HepG2 (cell line): ENCODE results near the gene NINL. TPM values are rescaled to one million over a fixed set of nuclear protein-coding genes. Genes with fewer than 3 reads are reported as not detected.

Experiments
- FOXA3 ChIP-seq: IDR thresholded peaks from 2 replicates; pipeline ENCODE4 v1.6.1; 2016; ENCODE audit warnings: missing genetic modification reagents, missing compliant biosample characterization
- HNF4A ChIP-seq: sonication (generic); formaldehyde crosslinking; IDR thresholded peaks from 2 replicates; pipeline ENCODE4 v1.4.0; 2020; ENCODE audit warnings: missing genetic modification reagents
- IKZF1 ChIP-seq: fragments of 450-650 bp; IDR thresholded peaks from 2 replicates; pipeline ENCODE4 v1.7.1; 2016
- KDM3A ChIP-seq: IDR thresholded peaks from 2 replicates; pipeline ENCODE4 v1.6.1; 2018; ENCODE audit warnings: low read depth, missing compliant biosample characterization
- MIER3 ChIP-seq: IDR thresholded peaks from 2 replicates; pipeline ENCODE4 v1.6.1; 2016; ENCODE audit warnings: missing compliant biosample characterization, borderline replicate concordance
- PRPF4 ChIP-seq: fragments of 200-400 bp; formaldehyde crosslinking; IDR thresholded peaks from 2 replicates; pipeline ENCODE4 v1.6.1; 2016; ENCODE audit warnings: low read length, low read depth; ENCODE audit not compliant: poor library complexity, severe bottlenecking
- ZBTB21 ChIP-seq: sonication (generic); formaldehyde crosslinking; IDR thresholded peaks from 2 replicates; pipeline ENCODE4 v1.4.0; 2020; ENCODE audit warnings: missing genetic modification reagents
- ZNF367 ChIP-seq: sonication (generic); formaldehyde crosslinking; IDR thresholded peaks from 2 replicates; pipeline ENCODE4 v1.4.0; 2020; ENCODE audit warnings: missing genetic modification reagents, borderline replicate concordance
- ZNF530 ChIP-seq: sonication (generic); formaldehyde crosslinking; IDR thresholded peaks from 2 replicates; pipeline ENCODE4 v1.5.0; 2020; ENCODE audit warnings: low read depth, mild to moderate bottlenecking, missing genetic modification reagents
- ZNF574 ChIP-seq: sonication (generic); formaldehyde crosslinking; IDR thresholded peaks from 2 replicates; pipeline ENCODE4 v1.4.0; 2020; ENCODE audit warnings: missing genetic modification reagents
- ZNF703 ChIP-seq: sonication (generic); formaldehyde crosslinking; IDR thresholded peaks from 2 replicates; pipeline ENCODE4 v1.5.1; 2020; ENCODE audit warnings: missing genetic modification reagents, mild to moderate bottlenecking, moderate library complexity, borderline replicate concordance
- ZNF775 ChIP-seq: sonication (generic); formaldehyde crosslinking; IDR thresholded peaks from 2 replicates; pipeline ENCODE4 v1.4.0; 2020; ENCODE audit warnings: missing genetic modification reagents, mild to moderate bottlenecking, moderate library complexity, borderline replicate concordance
- ZNF790 ChIP-seq: sonication (generic); formaldehyde crosslinking; IDR thresholded peaks from 2 replicates; pipeline ENCODE4 v1.8.0; 2022; ENCODE audit warnings: missing genetic modification reagents, mild to moderate bottlenecking, borderline replicate concordance
- polyA plus RNA-seq, 8 experiments: library from polyadenylated mRNA; depleted of rRNA in 3 of 8; stranded (reverse) in 7 of 8; unstranded in 1 of 8; fragments of >200 nt; fragmentation: Illumina TruSeq in 4 of 8; extraction: Trizol in 4 of 8; gene quantifications; 2 replicates each; pipeline versions ENCODE4 v1.2.1 to v1.2.3, GENCODE V29; 2011 to 2016; ENCODE audit warnings: low read depth in 4 of 8, missing spikeins in 1 of 8, mixed read lengths in 1 of 8; ENCODE audit not compliant: insufficient read depth in 1 of 8
- total RNA-seq, 5 experiments: library from RNA; depleted of rRNA; stranded (reverse); fragments of >200 nt; fragmentation: Illumina TruSeq; extraction: Trizol; gene quantifications; 2 replicates each; pipeline ENCODE4 v1.2.3, GENCODE V29; 2016; ENCODE audit warnings: low read depth in 1 of 5
- TF ChIP-seq, protein P1 (sequence below): sonication (generic); formaldehyde crosslinking; IDR thresholded peaks from 2 replicates; pipeline ENCODE4 v1.4.0; 2020; ENCODE audit warnings: mild to moderate bottlenecking, missing genetic modification reagents
- TF ChIP-seq, protein P2 (sequence below), 2 experiments: sonication (generic) in 1 of 2; formaldehyde crosslinking in 1 of 2; IDR thresholded peaks; 2 replicates each; pipeline versions ENCODE4 v1.6.1 to v1.9.0; 2014 to 2022; ENCODE audit warnings: antibody characterized with exemption in 1 of 2, borderline replicate concordance in 1 of 2, inconsistent platforms in 1 of 2, low read depth in 1 of 2, missing genetic modification reagents in 1 of 2
- TF ChIP-seq, protein P3 (sequence below): IDR thresholded peaks from 2 replicates; pipeline ENCODE4 v1.6.1; 2012; ENCODE audit warnings: low read length, improper control_type of control experiment

Gene NINL
- total and polyA plus RNA-seq, 2 of the 13 experiments (the other 11 are each of a cell fraction or from before 2014, with no cell fraction given): 32.3 to 34.3 TPM

- TF ChIP-seq ZNF574 (CRISPR knock-in tag) (peak; percentile 95), ZNF367 (CRISPR knock-in tag) (peak; percentile 98), ZNF703 (CRISPR knock-in tag) (peak; percentile 95; the same call in 1 of the 2 replicates), KDM3A (CRISPR knock-in tag) (peak; percentile 96), PRPF4 (no peak), ZNF530 (0 out of 2 replicates have a peak, but pooled peaks have one; percentile 68), ZNF790 (CRISPR knock-in tag) (peak; percentile 95), ZNF775 (CRISPR knock-in tag) (peak; percentile 97), ZBTB21 (CRISPR knock-in tag) (no peak), MIER3 (CRISPR knock-in tag) (peak; percentile 95; the same call in 1 of the 2 replicates), HNF4A (peak; percentile 68), IKZF1 (no peak), FOXA3 (CRISPR knock-in tag) (peak; percentile 79)
- TF ChIP-seq, protein P1, sequence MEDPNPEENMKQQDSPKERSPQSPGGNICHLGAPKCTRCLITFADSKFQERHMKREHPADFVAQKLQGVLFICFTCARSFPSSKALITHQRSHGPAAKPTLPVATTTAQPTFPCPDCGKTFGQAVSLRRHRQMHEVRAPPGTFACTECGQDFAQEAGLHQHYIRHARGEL (CRISPR knock-in tag): peak; percentile 84
- TF ChIP-seq, protein P2, sequence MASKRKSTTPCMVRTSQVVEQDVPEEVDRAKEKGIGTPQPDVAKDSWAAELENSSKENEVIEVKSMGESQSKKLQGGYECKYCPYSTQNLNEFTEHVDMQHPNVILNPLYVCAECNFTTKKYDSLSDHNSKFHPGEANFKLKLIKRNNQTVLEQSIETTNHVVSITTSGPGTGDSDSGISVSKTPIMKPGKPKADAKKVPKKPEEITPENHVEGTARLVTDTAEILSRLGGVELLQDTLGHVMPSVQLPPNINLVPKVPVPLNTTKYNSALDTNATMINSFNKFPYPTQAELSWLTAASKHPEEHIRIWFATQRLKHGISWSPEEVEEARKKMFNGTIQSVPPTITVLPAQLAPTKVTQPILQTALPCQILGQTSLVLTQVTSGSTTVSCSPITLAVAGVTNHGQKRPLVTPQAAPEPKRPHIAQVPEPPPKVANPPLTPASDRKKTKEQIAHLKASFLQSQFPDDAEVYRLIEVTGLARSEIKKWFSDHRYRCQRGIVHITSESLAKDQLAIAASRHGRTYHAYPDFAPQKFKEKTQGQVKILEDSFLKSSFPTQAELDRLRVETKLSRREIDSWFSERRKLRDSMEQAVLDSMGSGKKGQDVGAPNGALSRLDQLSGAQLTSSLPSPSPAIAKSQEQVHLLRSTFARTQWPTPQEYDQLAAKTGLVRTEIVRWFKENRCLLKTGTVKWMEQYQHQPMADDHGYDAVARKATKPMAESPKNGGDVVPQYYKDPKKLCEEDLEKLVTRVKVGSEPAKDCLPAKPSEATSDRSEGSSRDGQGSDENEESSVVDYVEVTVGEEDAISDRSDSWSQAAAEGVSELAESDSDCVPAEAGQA (IDR thresholded peaks at IDR 0.05; ENCODE audit: low read depth): peak; percentile 82
- TF ChIP-seq, protein P2 (CRISPR knock-in tag; IDR thresholded peaks at IDR 0.05; ENCODE audit: borderline replicate concordance): peak; percentile 99
- TF ChIP-seq, protein P3, sequence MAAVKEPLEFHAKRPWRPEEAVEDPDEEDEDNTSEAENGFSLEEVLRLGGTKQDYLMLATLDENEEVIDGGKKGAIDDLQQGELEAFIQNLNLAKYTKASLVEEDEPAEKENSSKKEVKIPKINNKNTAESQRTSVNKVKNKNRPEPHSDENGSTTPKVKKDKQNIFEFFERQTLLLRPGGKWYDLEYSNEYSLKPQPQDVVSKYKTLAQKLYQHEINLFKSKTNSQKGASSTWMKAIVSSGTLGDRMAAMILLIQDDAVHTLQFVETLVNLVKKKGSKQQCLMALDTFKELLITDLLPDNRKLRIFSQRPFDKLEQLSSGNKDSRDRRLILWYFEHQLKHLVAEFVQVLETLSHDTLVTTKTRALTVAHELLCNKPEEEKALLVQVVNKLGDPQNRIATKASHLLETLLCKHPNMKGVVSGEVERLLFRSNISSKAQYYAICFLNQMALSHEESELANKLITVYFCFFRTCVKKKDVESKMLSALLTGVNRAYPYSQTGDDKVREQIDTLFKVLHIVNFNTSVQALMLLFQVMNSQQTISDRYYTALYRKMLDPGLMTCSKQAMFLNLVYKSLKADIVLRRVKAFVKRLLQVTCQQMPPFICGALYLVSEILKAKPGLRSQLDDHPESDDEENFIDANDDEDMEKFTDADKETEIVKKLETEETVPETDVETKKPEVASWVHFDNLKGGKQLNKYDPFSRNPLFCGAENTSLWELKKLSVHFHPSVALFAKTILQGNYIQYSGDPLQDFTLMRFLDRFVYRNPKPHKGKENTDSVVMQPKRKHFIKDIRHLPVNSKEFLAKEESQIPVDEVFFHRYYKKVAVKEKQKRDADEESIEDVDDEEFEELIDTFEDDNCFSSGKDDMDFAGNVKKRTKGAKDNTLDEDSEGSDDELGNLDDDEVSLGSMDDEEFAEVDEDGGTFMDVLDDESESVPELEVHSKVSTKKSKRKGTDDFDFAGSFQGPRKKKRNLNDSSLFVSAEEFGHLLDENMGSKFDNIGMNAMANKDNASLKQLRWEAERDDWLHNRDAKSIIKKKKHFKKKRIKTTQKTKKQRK: no peak
Observed at GRCh38 chr20:25407311-25408169, 177.8 kb downstream of the NINL start, which contains the start of gene GINS1 (continued).
